ENCODE results near the gene MAN1C1. TPM values are rescaled to one million over a fixed set of nuclear protein-coding genes. Genes with fewer than 3 reads are reported as not detected.
"Not testable (repeated sequence)": the region's sequence is repeated elsewhere in the genome, so short reads cannot be mapped to it uniquely, and the experiment has no call there.

MAN1C1 gene
- total and polyA plus RNA-seq, 7 donors = 0.69 to 32.1 (median 12.8) TPM

DNA sequence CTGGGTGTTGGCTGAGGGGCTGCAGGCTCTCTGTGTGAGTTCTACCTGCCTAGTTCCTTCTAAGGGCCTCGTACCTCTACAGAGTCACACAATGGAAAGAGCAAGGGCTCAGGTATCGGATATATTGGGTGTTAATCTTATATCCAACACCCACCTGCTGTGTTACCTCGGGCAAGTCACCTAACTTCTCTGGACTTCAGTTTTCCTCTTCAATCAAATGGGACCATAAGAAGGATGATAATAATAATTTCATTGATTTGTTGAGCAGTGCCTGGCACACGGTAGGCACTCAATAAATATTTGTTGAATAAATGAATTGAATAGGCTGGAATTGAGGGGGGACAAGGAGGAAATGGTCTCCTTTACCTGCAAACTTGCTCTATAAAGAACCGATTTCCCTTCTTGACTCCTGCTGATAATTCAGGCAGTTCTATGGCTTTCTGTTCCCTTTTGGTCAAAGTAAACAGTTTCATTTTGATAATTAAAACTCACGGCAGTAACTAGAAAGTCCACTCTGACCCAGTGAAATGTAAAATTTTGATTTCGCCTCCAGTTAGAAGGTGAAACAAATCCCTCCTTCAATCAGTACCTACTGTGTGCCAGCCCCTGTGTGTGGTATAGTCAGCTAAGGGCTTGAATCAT, 16.5 kb upstream of the MAN1C1 start:
- TF ChIP-seq EP300 (IDR thresholded peaks at IDR 0.05) (no peak), POLR2A (IDR thresholded peaks at IDR 0.05) (no peak), POLR2AphosphoS5 (IDR thresholded peaks at IDR 0.05) (no peak)
- TF ChIP-seq, protein P1, sequence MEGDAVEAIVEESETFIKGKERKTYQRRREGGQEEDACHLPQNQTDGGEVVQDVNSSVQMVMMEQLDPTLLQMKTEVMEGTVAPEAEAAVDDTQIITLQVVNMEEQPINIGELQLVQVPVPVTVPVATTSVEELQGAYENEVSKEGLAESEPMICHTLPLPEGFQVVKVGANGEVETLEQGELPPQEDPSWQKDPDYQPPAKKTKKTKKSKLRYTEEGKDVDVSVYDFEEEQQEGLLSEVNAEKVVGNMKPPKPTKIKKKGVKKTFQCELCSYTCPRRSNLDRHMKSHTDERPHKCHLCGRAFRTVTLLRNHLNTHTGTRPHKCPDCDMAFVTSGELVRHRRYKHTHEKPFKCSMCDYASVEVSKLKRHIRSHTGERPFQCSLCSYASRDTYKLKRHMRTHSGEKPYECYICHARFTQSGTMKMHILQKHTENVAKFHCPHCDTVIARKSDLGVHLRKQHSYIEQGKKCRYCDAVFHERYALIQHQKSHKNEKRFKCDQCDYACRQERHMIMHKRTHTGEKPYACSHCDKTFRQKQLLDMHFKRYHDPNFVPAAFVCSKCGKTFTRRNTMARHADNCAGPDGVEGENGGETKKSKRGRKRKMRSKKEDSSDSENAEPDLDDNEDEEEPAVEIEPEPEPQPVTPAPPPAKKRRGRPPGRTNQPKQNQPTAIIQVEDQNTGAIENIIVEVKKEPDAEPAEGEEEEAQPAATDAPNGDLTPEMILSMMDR (IDR thresholded peaks at IDR 0.05) = no peak
- Histone ChIP-seq H3K36me3 (no peaks in the 10 kb centered on the region), H3K27me3 (no peaks in the 10 kb centered on the region), H3K4me3 (no peak overlapping the region), H3K27ac (no peak overlapping the region), H3K4me1 (no peaks in the 10 kb centered on the region), H3K9me3 (no peaks in the 10 kb centered on the region)
- WGBS, 2 donors = 77 to 78% methylated on average over 7 of the region's 7 CpGs
- DNase-seq = no peak
- intact Hi-C loops (cut with DNase I) = no loop called here

GRCh38 chr1:25600971-25601699, 15.5 kb upstream of the MAN1C1 start:
- DNase-seq; intact Hi-C loops (cut with DNase I); H3K27ac ChIP-seq; H3K4me1 ChIP-seq; H3K27me3 ChIP-seq; H3K36me3 ChIP-seq; H3K9me3 ChIP-seq; H3K4me3 ChIP-seq: not testable (repeated sequence)
- WGBS, 2 donors = 38 to 65% methylated on average over 5 of the region's 5 CpGs

- H3K4me3 ChIP-seq; H3K27me3 ChIP-seq; H3K36me3 ChIP-seq; H3K27ac ChIP-seq; intact Hi-C loops (cut with DNase I); H3K4me1 ChIP-seq; H3K9me3 ChIP-seq; DNase-seq: not testable (repeated sequence)
- 91 to 94% methylated on average over 45 to 50 of the region's 55 CpGs for WGBS, 2 donors
Measured at GRCh38 chr1:25603779-25604538, 12.6 kb upstream of the MAN1C1 start.

- no peaks in the 10 kb centered on the region for H3K36me3 ChIP-seq
- no peak overlapping the region for H3K4me3 ChIP-seq
- no peaks in the 10 kb centered on the region for H3K27me3 ChIP-seq
- no peak for DNase-seq
- TF ChIP-seq POLR2A (IDR thresholded peaks at IDR 0.05) = no peak
- TF ChIP-seq, protein P1 (IDR thresholded peaks at IDR 0.05) = no peak
- intact Hi-C loops (cut with DNase I) = no loop called here
- WGBS, 2 donors = 90 to 95% methylated on average over 5 of the region's 5 CpGs
- no peak overlapping the region for H3K27ac ChIP-seq
- no peaks in the 10 kb centered on the region for H3K9me3 ChIP-seq
- H3K4me1 ChIP-seq = peaks cover 0 to 29% (median 18%) of the 10 kb centered on the region in 4 donors
Measured at GRCh38 chr1:25607123-25607522, 9.5 kb upstream of the MAN1C1 start.

GRCh38 chr1:25608488-25609178, 8.0 kb upstream of the MAN1C1 start:
- no peaks in the 10 kb centered on the region for H3K9me3 ChIP-seq
- no peaks in the 10 kb centered on the region for H3K36me3 ChIP-seq
- peak overlapping the region in 1 of 4 donors; percentile 71 for H3K27ac ChIP-seq
- peak; percentile 93 for DNase-seq
- peaks cover 0 to 29% (median 18%) of the 10 kb centered on the region in 4 donors for H3K4me1 ChIP-seq
- TF ChIP-seq POLR2A (IDR thresholded peaks at IDR 0.05) = no peak
- no peak for TF ChIP-seq POLR2AphosphoS5 (IDR thresholded peaks at IDR 0.05)
- TF ChIP-seq, protein P1 (IDR thresholded peaks at IDR 0.05) = peak; percentile 81 to 91 (median 82)
- 11 to 21% methylated on average over 15 of the region's 15 CpGs for WGBS, 2 donors
- intact Hi-C loops (cut with DNase I) = loop anchor here (2.0 kb wide), 1 partner anchor 136 kb away; no protein-coding TSS in a partner anchor
- no peaks in the 10 kb centered on the region for H3K27me3 ChIP-seq
- no peak overlapping the region for H3K4me3 ChIP-seq

All from sigmoid colon (tissue), 7 donors.